ENCODE measurements around the gene PGM5. TPM values are rescaled to one million over a fixed set of nuclear protein-coding genes. Genes with fewer than 3 reads are reported as not detected.
A peak's percentile ranks its signal among the peaks of the same experiment; 100 is the strongest.

The PGM5 gene
- total and polyA plus RNA-seq, 2 of the 8 experiments (the other 6 are each of a cell fraction or from before 2014, with no cell fraction given): not detected

- H4K91ac ChIP-seq (replicated peaks; ENCODE audit: insufficient read length, low read length): no peak overlapping the region
- H3K27ac ChIP-seq (ENCODE audit: low read depth, low read length): no peak overlapping the region
- no peak overlapping the region for H3K14ac ChIP-seq (ENCODE audit: insufficient read length)
- H3K18ac ChIP-seq (ENCODE audit: extremely low read depth, low read length): no peak overlapping the region
- TF ChIP-seq HDAC6 (IDR thresholded peaks at IDR 0.05; ENCODE audit: low read depth, low read length): no peak
- TF ChIP-seq SRF (IDR thresholded peaks at IDR 0.05; ENCODE audit: low read depth, low read length): no peak
- H2BK5ac ChIP-seq (ENCODE audit: low read depth, low read length): no peak overlapping the region
- no peak overlapping the region for H3K4me3 ChIP-seq (ENCODE audit: extremely low read depth in 1 of 4, insufficient read depth in 2 of 4, low read depth in 3 of 4, low read length in 4 of 4)
- H3K23ac ChIP-seq (ENCODE audit: insufficient read length): no peak overlapping the region
- H3K4ac ChIP-seq (replicated peaks; ENCODE audit: insufficient read length, low read depth, low read length): no peak overlapping the region
- no peaks in the 10 kb centered on the region for H3K4me1 ChIP-seq (replicated peaks in 1 of 4; ENCODE audit: control insufficient read depth in 3 of 4, insufficient read depth in 4 of 4, low read length in 3 of 4)
- H4K8ac ChIP-seq (ENCODE audit: extremely low read depth, insufficient read depth, low read length): no peak overlapping the region
- no peaks in the 10 kb centered on the region for H3K9me3 ChIP-seq (ENCODE audit: insufficient read depth in 2 of 2, low read depth in 1 of 2, low read length in 1 of 2)
- no peak for DNase-seq (ENCODE audit: low read depth in 1 of 2, low spot score in 2 of 2)
- no peak overlapping the region for H2BK120ac ChIP-seq (replicated peaks; ENCODE audit: low read depth, low read length)
- no peaks in the 10 kb centered on the region for H3K27me3 ChIP-seq (replicated peaks in 1 of 4; ENCODE audit: control insufficient read depth in 3 of 4, extremely low read depth in 1 of 4, insufficient read depth in 3 of 4, low read length in 3 of 4)
- ChIA-PET POLR2A (ENCODE audit: partially characterized antibody) (no interaction called here), CTCF (ENCODE audit: partially characterized antibody) (interaction anchor here (1.2 kb wide), 1 partner anchor 45 kb away, joined by 3 read pairs; no protein-coding TSS in a partner anchor)
- 70% methylated on average over 7 of the region's 7 CpGs; no CpG with 5 or more reads in 1 of the 2 experiments for WGBS, 2 experiments (ENCODE audit: extremely low coverage in 1 of 2, insufficient coverage in 1 of 2, insufficient read length in 1 of 2, insufficient replicate concordance in 2 of 2, low coverage in 1 of 2, low lambda C conversion rate in 2 of 2, missing lambda C conversion rate in 1 of 2)
- no peak overlapping the region for H3K4me2 ChIP-seq (ENCODE audit: insufficient read depth in 1 of 2, low read depth in 2 of 2, low read length in 2 of 2)
- H4K20me1 ChIP-seq (replicated peaks in 1 of 2; ENCODE audit: control insufficient read depth in 1 of 2, insufficient read depth in 2 of 2, low read length in 2 of 2): no peaks in the 10 kb centered on the region
- peak overlapping the region; percentile 42; the same call in 1 of the 2 replicates for H2AFZ ChIP-seq (ENCODE audit: low read length)
- H3K79me1 ChIP-seq (ENCODE audit: low read depth, low read length): no peaks in the 10 kb centered on the region
- no peak overlapping the region for H4K5ac ChIP-seq (ENCODE audit: insufficient read length, low read depth, low read length)
- H2BK12ac ChIP-seq (ENCODE audit: low read depth, low read length): no peak overlapping the region
- H3K79me2 ChIP-seq (ENCODE audit: control insufficient read depth in 1 of 2, insufficient read depth in 2 of 2, low read length in 2 of 2): no peaks in the 10 kb centered on the region
- no peak overlapping the region for H3K56ac ChIP-seq (replicated peaks; ENCODE audit: insufficient read length, low read depth, low read length)
- no peak overlapping the region for H2BK15ac ChIP-seq (ENCODE audit: low read length)
- no peaks in the 10 kb centered on the region for H3K23me2 ChIP-seq (ENCODE audit: low read depth, low read length)
- no peaks in the 10 kb centered on the region for H3K36me3 ChIP-seq (ENCODE audit: control insufficient read depth in 2 of 4, insufficient read depth in 4 of 4, low read length in 3 of 4)
- no peak overlapping the region for H2AK5ac ChIP-seq (ENCODE audit: low read depth, low read length)
- no peak overlapping the region for H2BK20ac ChIP-seq (ENCODE audit: low read length)
- no peak overlapping the region for H3K9ac ChIP-seq (replicated peaks in 1 of 4; ENCODE audit: extremely low read depth in 1 of 4, low read depth in 3 of 4, low read length in 3 of 4)
- peak; percentile 19 for FAIRE-seq
Observed at GRCh38 chr9:68462105-68462775, 105.8 kb downstream of the PGM5 start.
